Transverse colon (tissue), 4 donors: ENCODE results near the gene KRTAP21-3. TPM values are rescaled to one million over a fixed set of nuclear protein-coding genes. Genes with fewer than 3 reads are reported as not detected.

Experiments used
- DNase-seq: peaks from one replicate; pipeline ENCODE4 v3.0.0-alpha.2; 2019
- H3K27ac ChIP-seq, 4 donors: fragments of 200-600 bp; sonication (generic); 2 replicates each; pipeline ENCODE4 v1.5.1; 2016 to 2018; ENCODE audit warnings: inconsistent platforms in 4 of 4
- H3K27me3 ChIP-seq: fragments of 200-600 bp; sonication (generic); 2 replicates; pipeline ENCODE4 v1.5.1; 2017; ENCODE audit warnings: inconsistent platforms
- H3K36me3 ChIP-seq, 4 donors: fragments of 200-600 bp; sonication (generic); 2 replicates each; pipeline ENCODE4 v1.5.1; 2017 to 2019; ENCODE audit warnings: inconsistent platforms in 4 of 4
- H3K4me1 ChIP-seq, 4 donors: fragments of 200-600 bp; sonication (generic); 2 replicates each; pipeline ENCODE4 v1.5.1; 2017 to 2020; ENCODE audit warnings: inconsistent platforms in 4 of 4
- H3K4me3 ChIP-seq, 4 donors: fragments of 200-600 bp; sonication (generic); 1 replicate in 1 of 4; 2 replicates in 3 of 4; pipeline versions ENCODE4 v1.5.1 to v1.6.1; 2017 to 2019; ENCODE audit warnings: inconsistent platforms in 4 of 4
- H3K9me3 ChIP-seq, 2 donors: fragments of 200-600 bp; sonication (generic); 2 replicates each; pipeline ENCODE4 v1.5.1; 2017 to 2019; ENCODE audit warnings: inconsistent platforms in 2 of 2
- EP300 ChIP-seq: sonication (generic); formaldehyde crosslinking; IDR thresholded peaks from one replicate; pipeline ENCODE4 v1.6.1; 2017; ENCODE audit warnings: antibody characterized with exemption, low read depth
- POLR2A ChIP-seq: fragments of 450-650 bp; IDR thresholded peaks from one replicate; pipeline ENCODE4 v1.6.1; 2016; ENCODE audit warnings: antibody characterized with exemption, mild to moderate bottlenecking, moderate library complexity
- POLR2AphosphoS5 ChIP-seq, 3 donors: sonication (generic); formaldehyde crosslinking; IDR thresholded peaks; one replicate each; pipeline ENCODE4 v1.6.1; 2016; ENCODE audit warnings: antibody characterized with exemption in 3 of 3
- WGBS, 2 donors: methylation state at CpG; one replicate each; pipeline ENCODE4 v1.1.5; 2018; ENCODE audit warnings: low coverage in 1 of 2; 5-methylcytosine and 5-hydroxymethylcytosine counted together
- in situ Hi-C, 4 donors: fragments of 200-750 bp; cut with MboI; loops; one replicate each; pipeline versions ENCODE4 v1.15.0 to v1.15.1; 2017; ENCODE audit warnings: low sequenced_read_pairs in 3 of 4, low pct_ligation_motif_present in 1 of 4, low pct_unique_long_range_greater_than_20kb in 1 of 4
- intact Hi-C: fragments of 100-400 bp; cut with DNase I; formaldehyde crosslinking; loops from one replicate; pipeline ENCODE4 v1.15.1; 2023; ENCODE audit warnings: low total_unique reads
- total RNA-seq, 4 donors: library from RNA; depleted of rRNA; stranded (reverse); fragments of >200 nt; gene quantifications; one replicate each; pipeline ENCODE4 v1.1.0, GENCODE V29; 2016
- TF ChIP-seq, protein P1 (sequence below), 5 experiments: fragments of 200-600 bp in 3 of 5; fragments of 450-650 bp in 2 of 5; sonication (generic) in 3 of 5; IDR thresholded peaks; 1 replicate in 2 of 5; 2 replicates in 3 of 5; pipeline ENCODE4 v1.5.1; 2016 to 2017; ENCODE audit warnings: antibody characterized with exemption in 5 of 5, inconsistent platforms in 3 of 5, mild to moderate bottlenecking in 2 of 5, moderate library complexity in 1 of 5

Gene KRTAP21-3
- total RNA-seq, 4 donors from 2014 or later: not detected

GRCh38 chr21:30714946-30715345 is 3.6 kb downstream of the KRTAP21-3 start:
- H3K4me1 ChIP-seq: no peaks in the 10 kb centered on the region
- H3K9me3 ChIP-seq: peaks cover 0 to 3% of the 10 kb centered on the region in 2 donors
- H3K27ac ChIP-seq: no peak overlapping the region
- intact Hi-C loops (no loop called here), in situ Hi-C loops (no loop called here)
- TF ChIP-seq EP300 (no peak), POLR2A (no peak), POLR2AphosphoS5 (IDR thresholded peaks at IDR 0.05) (no peak)
- TF ChIP-seq, protein P1, sequence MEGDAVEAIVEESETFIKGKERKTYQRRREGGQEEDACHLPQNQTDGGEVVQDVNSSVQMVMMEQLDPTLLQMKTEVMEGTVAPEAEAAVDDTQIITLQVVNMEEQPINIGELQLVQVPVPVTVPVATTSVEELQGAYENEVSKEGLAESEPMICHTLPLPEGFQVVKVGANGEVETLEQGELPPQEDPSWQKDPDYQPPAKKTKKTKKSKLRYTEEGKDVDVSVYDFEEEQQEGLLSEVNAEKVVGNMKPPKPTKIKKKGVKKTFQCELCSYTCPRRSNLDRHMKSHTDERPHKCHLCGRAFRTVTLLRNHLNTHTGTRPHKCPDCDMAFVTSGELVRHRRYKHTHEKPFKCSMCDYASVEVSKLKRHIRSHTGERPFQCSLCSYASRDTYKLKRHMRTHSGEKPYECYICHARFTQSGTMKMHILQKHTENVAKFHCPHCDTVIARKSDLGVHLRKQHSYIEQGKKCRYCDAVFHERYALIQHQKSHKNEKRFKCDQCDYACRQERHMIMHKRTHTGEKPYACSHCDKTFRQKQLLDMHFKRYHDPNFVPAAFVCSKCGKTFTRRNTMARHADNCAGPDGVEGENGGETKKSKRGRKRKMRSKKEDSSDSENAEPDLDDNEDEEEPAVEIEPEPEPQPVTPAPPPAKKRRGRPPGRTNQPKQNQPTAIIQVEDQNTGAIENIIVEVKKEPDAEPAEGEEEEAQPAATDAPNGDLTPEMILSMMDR (IDR thresholded peaks at IDR 0.05): no peak
- H3K27me3 ChIP-seq: no peaks in the 10 kb centered on the region
- no peak for DNase-seq
- WGBS, 2 donors: 73 to 80% methylated on average over 2 of the region's 2 CpGs
- no peaks in the 10 kb centered on the region for H3K36me3 ChIP-seq
- no peak overlapping the region for H3K4me3 ChIP-seq

GRCh38 chr21:30714456-30714855 is 4.1 kb downstream of the KRTAP21-3 start:
- Histone ChIP-seq H3K4me1 (no peaks in the 10 kb centered on the region), H3K9me3 (peaks cover 0 to 3% of the 10 kb centered on the region in 2 donors), H3K27me3 (no peaks in the 10 kb centered on the region), H3K27ac (no peak overlapping the region), H3K4me3 (no peak overlapping the region), H3K36me3 (no peaks in the 10 kb centered on the region)
- in situ Hi-C loops (no loop called here), intact Hi-C loops (no loop called here)
- TF ChIP-seq POLR2AphosphoS5 (IDR thresholded peaks at IDR 0.05) (no peak), EP300 (no peak), POLR2A (no peak)
- TF ChIP-seq, protein P1 (IDR thresholded peaks at IDR 0.05): no peak
- DNase-seq: no peak
- WGBS, 2 donors: 52 to 63% methylated on average over 3 of the region's 3 CpGs

GRCh38 chr21:30713766-30714165 is 4.8 kb downstream of the KRTAP21-3 start:
- H3K4me3 ChIP-seq: no peak overlapping the region
- H3K27ac ChIP-seq: no peak overlapping the region
- H3K4me1 ChIP-seq: no peaks in the 10 kb centered on the region
- intact Hi-C loops: no loop called here
- no peaks in the 10 kb centered on the region for H3K36me3 ChIP-seq
- H3K27me3 ChIP-seq: no peaks in the 10 kb centered on the region
- no peak for DNase-seq
- peaks cover 0 to 3% of the 10 kb centered on the region in 2 donors for H3K9me3 ChIP-seq
- in situ Hi-C loops: no loop called here
- TF ChIP-seq EP300 (no peak), POLR2AphosphoS5 (IDR thresholded peaks at IDR 0.05) (no peak), POLR2A (no peak)
- TF ChIP-seq, protein P1 (IDR thresholded peaks at IDR 0.05): no peak
- WGBS, 2 donors: 80 to 89% methylated on average over 3 of the region's 3 CpGs

DNA sequence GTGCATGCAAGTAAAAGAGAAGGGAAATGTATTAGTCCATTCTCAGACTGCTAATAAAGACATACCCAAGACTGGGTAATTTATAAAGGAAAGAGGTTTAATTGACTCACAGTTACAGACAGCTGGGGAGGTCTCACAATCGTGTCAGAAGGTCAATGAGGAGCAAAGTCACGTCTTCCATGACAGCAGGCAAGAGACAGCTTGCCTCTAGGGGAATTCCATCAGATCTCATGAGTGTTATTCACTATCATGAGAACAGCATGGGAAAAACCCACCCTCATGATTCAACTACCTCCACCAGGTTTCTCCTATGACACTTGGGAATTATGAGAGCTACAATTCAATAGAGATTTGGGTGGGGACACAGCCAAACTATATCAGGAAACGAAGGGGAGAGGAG is 8.1 kb downstream of the KRTAP21-3 start:
- H3K27ac ChIP-seq: no peak overlapping the region
- 8 to 19% methylated on average over 3 of the region's 3 CpGs for WGBS, 2 donors
- TF ChIP-seq EP300: no peak
- no peak for TF ChIP-seq POLR2AphosphoS5 (IDR thresholded peaks at IDR 0.05)
- no peak for TF ChIP-seq POLR2A
- TF ChIP-seq, protein P1 (IDR thresholded peaks at IDR 0.05): no peak
- H3K9me3 ChIP-seq: peaks cover 0 to 3% of the 10 kb centered on the region in 2 donors
- H3K27me3 ChIP-seq: no peaks in the 10 kb centered on the region
- no peaks in the 10 kb centered on the region for H3K4me1 ChIP-seq
- in situ Hi-C loops: no loop called here
- no peaks in the 10 kb centered on the region for H3K36me3 ChIP-seq
- no peak for DNase-seq
- intact Hi-C loops: no loop called here
- no peak overlapping the region for H3K4me3 ChIP-seq
